DOHH2 (cell line): Measurements from ENCODE around the gene TBC1D16.

ENCODE experiments used
- H3F3A ChIP-seq: fragments of 200-600 bp; sonication (generic), shearing (Covaris generic); 2 replicates; pipeline ENCODE4 v1.6.0; 2016; ENCODE audit warnings: antibody characterized with exemption, mild to moderate bottlenecking; ENCODE audit not compliant: control insufficient read depth, insufficient read depth
- H3K27ac ChIP-seq: fragments of 200-600 bp; sonication (generic); 2 replicates; pipeline ENCODE4 v1.5.1; 2014; ENCODE audit warnings: low read depth, mild to moderate bottlenecking, low read length, moderate library complexity
- H3K27me3 ChIP-seq: fragments of 200-600 bp; sonication (generic); 2 replicates; pipeline ENCODE4 v1.6.1; 2014; ENCODE audit warnings: mild to moderate bottlenecking, low read length, mixed read lengths; ENCODE audit not compliant: control insufficient read depth
- H3K36me3 ChIP-seq: fragments of 200-600 bp; sonication (generic); 2 replicates; pipeline ENCODE4 v1.6.1; 2014; ENCODE audit warnings: mild to moderate bottlenecking, low read length, moderate library complexity, mixed read lengths; ENCODE audit not compliant: control insufficient read depth
- H3K4me1 ChIP-seq: fragments of 200-600 bp; sonication (generic); 2 replicates; pipeline ENCODE4 v1.6.1; 2014; ENCODE audit warnings: mild to moderate bottlenecking, low read length, mixed read lengths; ENCODE audit not compliant: control insufficient read depth
- H3K4me2 ChIP-seq: fragments of 200-600 bp; sonication (generic); 2 replicates; pipeline ENCODE4 v1.6.0; 2014; ENCODE audit warnings: mild to moderate bottlenecking, low read length, moderate library complexity
- H3K4me3 ChIP-seq: fragments of 200-600 bp; sonication (generic); 2 replicates; pipeline ENCODE4 v1.5.1; 2014; ENCODE audit warnings: mild to moderate bottlenecking, low read length, mixed read lengths
- H3K79me2 ChIP-seq: fragments of 200-600 bp; sonication (generic); 2 replicates; pipeline ENCODE4 v1.6.1; 2014; ENCODE audit warnings: mild to moderate bottlenecking, low read length, mixed read lengths; ENCODE audit not compliant: control insufficient read depth
- H3K9me2 ChIP-seq: fragments of 200-600 bp; sonication (generic); replicated peaks from 2 replicates; pipeline ENCODE4 v1.6.1; 2014; ENCODE audit warnings: mild to moderate bottlenecking, low read length, mixed read lengths; ENCODE audit not compliant: control insufficient read depth
- H3K9me3 ChIP-seq: fragments of 200-600 bp; sonication (generic); 2 replicates; pipeline ENCODE4 v1.6.1; 2014; ENCODE audit warnings: antibody characterized with exemption, low read length, mixed read lengths; ENCODE audit not compliant: control insufficient read depth, insufficient read depth
- H4K20me1 ChIP-seq: fragments of 200-600 bp; sonication (generic); 2 replicates; pipeline ENCODE4 v1.6.0; 2014; ENCODE audit warnings: low read depth, mild to moderate bottlenecking, antibody characterized with exemption, low read length, moderate library complexity; ENCODE audit not compliant: control insufficient read depth, insufficient read depth
- EZH2phosphoT487 ChIP-seq: fragments of 200-600 bp; sonication (generic); IDR thresholded peaks from 2 replicates; pipeline ENCODE4 v1.6.1; 2017; ENCODE audit warnings: borderline replicate concordance, mild to moderate bottlenecking, antibody characterized with exemption, low read length, moderate library complexity, mixed read lengths
- TF ChIP-seq, protein P1 (sequence below): fragments of 200-600 bp; sonication (generic); IDR thresholded peaks from one replicate; pipeline ENCODE4 v1.5.1; 2014; ENCODE audit warnings: antibody characterized with exemption, mild to moderate bottlenecking, low read depth, low read length; ENCODE audit not compliant: poor library complexity, severe bottlenecking

Gene TBC1D16

DNA sequence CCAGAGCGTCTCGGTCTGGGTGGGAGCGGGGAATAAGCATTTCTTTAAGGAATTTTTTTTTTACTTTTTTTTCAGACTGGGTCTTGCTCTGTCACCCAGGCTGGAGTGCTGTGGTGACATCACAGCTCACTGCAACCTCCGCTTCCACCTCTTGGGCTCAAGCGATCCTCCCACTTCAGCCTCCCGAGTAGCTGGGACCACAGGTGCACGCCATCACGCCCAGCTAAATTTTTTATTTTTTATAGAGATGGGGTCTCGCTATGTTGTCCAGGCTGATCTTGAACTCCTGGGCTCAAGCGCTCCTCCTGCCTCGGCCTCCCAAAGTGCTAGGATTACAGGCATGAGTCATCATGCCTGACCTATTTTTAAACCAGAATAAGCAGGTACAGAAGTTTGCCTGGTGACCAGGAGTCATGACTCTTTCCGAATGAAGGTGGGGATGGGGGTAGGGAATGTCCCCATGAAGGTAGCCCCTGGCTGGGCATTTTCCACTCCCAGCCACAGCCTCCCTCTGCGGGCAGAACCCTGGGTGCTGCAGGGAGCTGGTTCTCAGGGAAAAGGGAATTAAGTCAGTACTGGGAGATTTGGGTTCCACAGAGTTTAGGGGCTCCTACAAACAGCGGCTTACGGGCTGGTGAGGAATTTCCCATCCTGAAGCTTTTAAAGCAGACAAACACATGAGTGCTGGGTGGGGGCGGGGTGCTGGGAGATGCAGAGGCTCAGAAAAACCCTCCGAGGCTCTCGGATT is 48.3 kb downstream of the TBC1D16 start:
- Histone ChIP-seq H3K4me1 (no peaks in the 10 kb centered on the region), H3K27me3 (no peaks in the 10 kb centered on the region; the same call in 1 of the 2 replicates), H3K9me2 (no peaks in the 10 kb centered on the region), H3K9me3 (no peaks in the 10 kb centered on the region), H3K4me3 (no peak overlapping the region), H4K20me1 (no peaks in the 10 kb centered on the region), H3K27ac (no peak overlapping the region), H3K79me2 (no peaks in the 10 kb centered on the region), H3F3A (no peaks in the 10 kb centered on the region), H3K36me3 (no peaks in the 10 kb centered on the region), H3K4me2 (no peak overlapping the region)
- TF ChIP-seq EZH2phosphoT487, result no peak
- TF ChIP-seq, protein P1, sequence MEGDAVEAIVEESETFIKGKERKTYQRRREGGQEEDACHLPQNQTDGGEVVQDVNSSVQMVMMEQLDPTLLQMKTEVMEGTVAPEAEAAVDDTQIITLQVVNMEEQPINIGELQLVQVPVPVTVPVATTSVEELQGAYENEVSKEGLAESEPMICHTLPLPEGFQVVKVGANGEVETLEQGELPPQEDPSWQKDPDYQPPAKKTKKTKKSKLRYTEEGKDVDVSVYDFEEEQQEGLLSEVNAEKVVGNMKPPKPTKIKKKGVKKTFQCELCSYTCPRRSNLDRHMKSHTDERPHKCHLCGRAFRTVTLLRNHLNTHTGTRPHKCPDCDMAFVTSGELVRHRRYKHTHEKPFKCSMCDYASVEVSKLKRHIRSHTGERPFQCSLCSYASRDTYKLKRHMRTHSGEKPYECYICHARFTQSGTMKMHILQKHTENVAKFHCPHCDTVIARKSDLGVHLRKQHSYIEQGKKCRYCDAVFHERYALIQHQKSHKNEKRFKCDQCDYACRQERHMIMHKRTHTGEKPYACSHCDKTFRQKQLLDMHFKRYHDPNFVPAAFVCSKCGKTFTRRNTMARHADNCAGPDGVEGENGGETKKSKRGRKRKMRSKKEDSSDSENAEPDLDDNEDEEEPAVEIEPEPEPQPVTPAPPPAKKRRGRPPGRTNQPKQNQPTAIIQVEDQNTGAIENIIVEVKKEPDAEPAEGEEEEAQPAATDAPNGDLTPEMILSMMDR, result no peak

DNA sequence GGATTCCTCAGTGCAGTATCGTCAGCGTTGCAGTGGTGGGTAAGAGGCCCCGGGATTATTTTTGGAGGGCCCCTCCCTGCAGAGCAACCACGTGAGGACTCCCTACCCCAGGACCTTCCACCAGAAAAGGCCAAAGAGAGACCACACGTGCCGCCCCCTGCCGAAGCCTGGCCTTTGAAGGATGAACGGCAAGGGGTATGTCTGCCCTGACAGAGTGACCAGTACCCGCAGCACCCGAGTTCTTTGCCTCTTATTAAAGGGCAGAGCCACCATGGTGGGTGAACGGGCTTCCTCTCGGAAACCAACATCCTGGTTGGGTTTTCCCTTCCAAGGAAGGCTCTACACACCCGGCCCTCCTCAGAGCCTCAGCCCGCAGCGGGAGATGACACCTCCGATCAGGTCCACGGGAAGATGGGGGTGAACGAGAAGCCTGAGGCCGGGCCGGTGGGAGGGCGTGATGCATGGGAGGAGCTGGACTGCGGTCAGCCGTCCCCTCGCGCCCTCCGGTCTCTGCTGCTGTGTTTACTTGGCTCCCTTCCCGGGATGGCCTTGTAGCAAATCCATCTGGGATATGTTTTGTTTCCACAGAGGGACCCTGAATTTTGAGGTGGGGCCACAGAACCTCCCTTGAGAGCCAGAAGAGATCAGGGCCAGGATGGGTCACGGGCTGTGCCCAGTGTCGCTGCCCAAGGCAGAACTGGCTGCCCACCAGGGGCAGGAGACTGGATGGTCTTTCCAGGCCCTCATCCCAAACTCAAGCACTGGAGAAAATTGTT is 49.1 kb downstream of the TBC1D16 start:
- Histone ChIP-seq H3K27me3 (no peaks in the 10 kb centered on the region; the same call in 1 of the 2 replicates), H3F3A (no peaks in the 10 kb centered on the region), H3K36me3 (no peaks in the 10 kb centered on the region), H3K79me2 (no peaks in the 10 kb centered on the region), H3K4me1 (no peaks in the 10 kb centered on the region), H3K4me2 (no peak overlapping the region), H3K9me3 (no peaks in the 10 kb centered on the region), H3K4me3 (no peak overlapping the region), H3K27ac (no peak overlapping the region), H3K9me2 (no peaks in the 10 kb centered on the region), H4K20me1 (no peaks in the 10 kb centered on the region)
- TF ChIP-seq, protein P1, result no peak
- TF ChIP-seq EZH2phosphoT487, result no peak

DNA sequence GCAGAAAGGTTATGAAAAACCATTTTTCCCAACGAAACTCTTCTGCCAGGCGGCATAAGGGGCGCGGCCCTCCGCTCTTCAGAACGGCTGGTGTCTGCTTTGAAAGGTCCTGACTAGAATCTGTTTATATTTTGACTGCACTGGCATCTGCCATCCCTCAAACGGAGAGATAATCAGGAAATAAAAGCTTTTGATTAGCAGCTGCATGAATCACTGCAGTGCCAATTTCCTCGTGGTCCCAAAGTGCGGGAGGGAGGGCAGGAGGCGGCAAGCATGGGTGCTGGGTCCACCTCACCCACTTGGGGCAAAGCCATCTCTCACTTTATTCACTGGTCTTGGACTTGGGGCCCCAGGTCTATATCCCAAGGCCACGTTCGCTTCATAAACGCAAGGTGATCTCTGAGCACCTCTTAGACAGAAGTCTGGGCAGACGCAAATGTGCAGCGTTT is 49.7 kb downstream of the TBC1D16 start:
- Histone ChIP-seq H3K27me3 (no peaks in the 10 kb centered on the region; the same call in 1 of the 2 replicates), H3F3A (no peaks in the 10 kb centered on the region), H3K27ac (no peak overlapping the region), H3K4me2 (no peak overlapping the region), H3K79me2 (no peaks in the 10 kb centered on the region), H3K9me3 (no peaks in the 10 kb centered on the region), H3K9me2 (no peaks in the 10 kb centered on the region), H3K4me1 (no peaks in the 10 kb centered on the region), H3K4me3 (no peak overlapping the region), H3K36me3 (no peaks in the 10 kb centered on the region), H4K20me1 (no peaks in the 10 kb centered on the region)
- TF ChIP-seq EZH2phosphoT487, result no peak
- TF ChIP-seq, protein P1, result no peak
